Neural cell (in vitro differentiated cells): Measurements from ENCODE around the gene CEP89. TPM values are rescaled to one million over a fixed set of nuclear protein-coding genes. Genes with fewer than 3 reads are reported as not detected.
"Not testable (repeated sequence)": the region's sequence is repeated elsewhere in the genome, so short reads cannot be mapped to it uniquely, and the experiment has no call there.

ENCODE experiments used
- H2AFZ ChIP-seq: fragments of 200-600, 300-800 bp; sonication (generic), shearing (Covaris generic); 2 replicates; pipeline ENCODE4 v1.6.0; 2014; ENCODE audit warnings: low read depth, mild to moderate bottlenecking, antibody characterized with exemption, low read length, moderate library complexity
- H3F3A ChIP-seq: fragments of 200-600 bp; shearing (Covaris generic); 2 replicates; pipeline ENCODE4 v1.6.1; 2016; ENCODE audit warnings: mild to moderate bottlenecking, moderate library complexity, mixed read lengths, antibody characterized with exemption, low read length; ENCODE audit not compliant: insufficient read depth, poor library complexity, severe bottlenecking
- H3K27ac ChIP-seq: fragments of 200-600, 300-800 bp; sonication (generic), shearing (Covaris generic); 2 replicates; pipeline ENCODE4 v1.5.1; 2014; ENCODE audit warnings: mild to moderate bottlenecking, low read length, moderate library complexity
- H3K27me3 ChIP-seq: fragments of 300-800, 200-600 bp; sonication (generic), shearing (Covaris generic); 2 replicates; pipeline ENCODE4 v1.6.0; 2014; ENCODE audit warnings: mild to moderate bottlenecking, low read depth, low read length, moderate library complexity; ENCODE audit not compliant: insufficient read depth
- H3K36me3 ChIP-seq: fragments of 300-800, 200-600 bp; sonication (generic), shearing (Covaris generic); 2 replicates; pipeline ENCODE4 v1.5.1; 2014; ENCODE audit warnings: mild to moderate bottlenecking, antibody characterized with exemption, low read length, moderate library complexity; ENCODE audit not compliant: insufficient read depth
- H3K4me2 ChIP-seq: fragments of 300-800, 200-600 bp; sonication (generic), shearing (Covaris generic); 2 replicates; pipeline ENCODE4 v1.6.0; 2014; ENCODE audit warnings: mild to moderate bottlenecking, low read length
- H3K4me3 ChIP-seq: fragments of 300-800, 200-600 bp; sonication (generic), shearing (Covaris generic); 2 replicates; pipeline ENCODE4 v1.5.1; 2014; ENCODE audit warnings: mild to moderate bottlenecking, low read length, moderate library complexity
- H3K79me2 ChIP-seq: fragments of 200-600 bp; shearing (Covaris generic); replicated peaks from 2 replicates; pipeline ENCODE4 v1.6.0; 2014; ENCODE audit warnings: mild to moderate bottlenecking, low read length, moderate library complexity; ENCODE audit not compliant: insufficient read depth
- H3K9ac ChIP-seq: fragments of 300-800, 200-600 bp; sonication (generic), shearing (Covaris generic); 2 replicates; pipeline ENCODE4 v1.6.1; 2016; ENCODE audit warnings: mild to moderate bottlenecking, low read length, mixed read lengths
- H3K9me2 ChIP-seq: fragments of 200-600 bp; shearing (Covaris generic); 2 replicates; pipeline ENCODE4 v1.6.1; 2016; ENCODE audit warnings: mild to moderate bottlenecking, low read length, mixed read lengths; ENCODE audit not compliant: insufficient read depth
- H3K9me3 ChIP-seq: fragments of 200-600, 300-800 bp; sonication (generic), shearing (Covaris generic); 2 replicates; pipeline ENCODE4 v1.6.1; 2016; ENCODE audit warnings: mild to moderate bottlenecking, mixed run types, low read length, moderate library complexity, mixed read lengths
- H4K20me1 ChIP-seq: fragments of 200-600 bp; shearing (Covaris generic); 2 replicates; pipeline ENCODE4 v1.6.1; 2016; ENCODE audit warnings: mild to moderate bottlenecking, mixed run types; ENCODE audit not compliant: insufficient read depth
- CTCF ChIP-seq: fragments of 450-650 bp; IDR thresholded peaks from 2 replicates; pipeline ENCODE4 v1.5.1; 2014; ENCODE audit warnings: antibody characterized with exemption, mild to moderate bottlenecking, moderate library complexity; ENCODE audit not compliant: poor library complexity, severe bottlenecking
- EP300 ChIP-seq: fragments of 450-650 bp; conservative IDR thresholded peaks from 2 replicates; pipeline ENCODE4 v1.6.1; 2014; ENCODE audit warnings: antibody characterized with exemption, mild to moderate bottlenecking, moderate library complexity; ENCODE audit not compliant: poor library complexity, severe bottlenecking
- EZH2 ChIP-seq: fragments of 200-600, 300-800 bp; shearing (Covaris generic), sonication (generic); IDR thresholded peaks from 2 replicates; pipeline ENCODE4 v1.6.1; 2014; ENCODE audit warnings: antibody characterized with exemption, low read length, borderline replicate concordance, mild to moderate bottlenecking; ENCODE audit not compliant: insufficient read depth, poor library complexity, severe bottlenecking
- MXI1 ChIP-seq: fragments of 450-650 bp; conservative IDR thresholded peaks from 2 replicates; pipeline ENCODE4 v1.6.1; 2014; ENCODE audit warnings: antibody characterized with exemption, mild to moderate bottlenecking; ENCODE audit not compliant: poor library complexity, severe bottlenecking
- POLR2AphosphoS5 ChIP-seq: IDR thresholded peaks from 2 replicates; pipeline ENCODE4 v1.6.1; 2012
- RAD21 ChIP-seq: fragments of 450-650 bp; conservative IDR thresholded peaks from 2 replicates; pipeline ENCODE4 v1.6.1; 2014; ENCODE audit warnings: antibody characterized with exemption, mild to moderate bottlenecking, moderate library complexity
- REST ChIP-seq: IDR thresholded peaks from 2 replicates; pipeline ENCODE4 v1.6.1; 2012; ENCODE audit warnings: borderline replicate concordance
- SMC3 ChIP-seq: fragments of 450-650 bp; conservative IDR thresholded peaks from 2 replicates; pipeline ENCODE4 v1.6.1; 2014; ENCODE audit warnings: antibody characterized with exemption, mild to moderate bottlenecking, moderate library complexity; ENCODE audit not compliant: poor library complexity
- TAF1 ChIP-seq: IDR thresholded peaks from 2 replicates; pipeline ENCODE4 v1.6.1; 2012; ENCODE audit warnings: low read depth
- polyA plus RNA-seq: library from polyadenylated mRNA; depleted of rRNA; stranded (reverse); fragments of >200 nt; gene quantifications from 2 replicates; pipeline ENCODE4 v1.2.3, GENCODE V29; 2014

CEP89 gene
- polyA plus RNA-seq, 1 donor from 2014 or later = 24.1 TPM

GRCh38 chr19:32869369-32869965, 102.3 kb downstream of the CEP89 start, which contains the start of gene SLC7A9:
TSS of gene SLC7A9 (minus strand) at chr19:32869767. CDS start at chr19:32868534, 1,233 bp downstream.
- H3K4me3 ChIP-seq = no peak within 1 kb of the TSS
- no peaks in the 10 kb centered on the region for H3K27me3 ChIP-seq
- H2AFZ ChIP-seq = no peak within 1 kb of the TSS
- no peaks in the 10 kb centered on the region for H4K20me1 ChIP-seq
- no peak within 1 kb of the TSS for H3K27ac ChIP-seq
- TF ChIP-seq POLR2AphosphoS5 (no peak), SMC3 (no peak), TAF1 (no peak), RAD21 (no peak), EP300 (no peak)
- H3K9me2 ChIP-seq = no peaks in the 10 kb centered on the region
- no peaks in the 10 kb centered on the region for H3K79me2 ChIP-seq
- H3K4me2 ChIP-seq = no peak within 1 kb of the TSS
- no peak within 1 kb of the TSS for H3K9ac ChIP-seq
- no peaks in the 10 kb centered on the region for H3F3A ChIP-seq
- no peaks in the 10 kb centered on the region for H3K9me3 ChIP-seq
- H3K36me3 ChIP-seq = no peaks in the 10 kb centered on the region

- no peaks in the 10 kb centered on the region for H3K36me3 ChIP-seq
- no peaks in the 10 kb centered on the region for H3K79me2 ChIP-seq
- no peaks in the 10 kb centered on the region for H3K27me3 ChIP-seq
- no peak overlapping the region for H3K4me3 ChIP-seq
- no peaks in the 10 kb centered on the region for H3K9me2 ChIP-seq
- no peak overlapping the region for H2AFZ ChIP-seq
- H3K9me3 ChIP-seq = no peaks in the 10 kb centered on the region
- no peak overlapping the region for H3K27ac ChIP-seq
- no peak overlapping the region for H3K9ac ChIP-seq
- H4K20me1 ChIP-seq = no peaks in the 10 kb centered on the region
- TF ChIP-seq TAF1 = no peak
- TF ChIP-seq EZH2 = no peak
- TF ChIP-seq REST = no peak
- no peak for TF ChIP-seq POLR2AphosphoS5
- TF ChIP-seq CTCF = no peak
- no peak for TF ChIP-seq SMC3
- TF ChIP-seq MXI1 = no peak
- TF ChIP-seq EP300 = no peak
- TF ChIP-seq RAD21 = no peak
- H3K4me2 ChIP-seq = no peak overlapping the region
- H3F3A ChIP-seq = no peaks in the 10 kb centered on the region
Measured at GRCh38 chr19:32868206-32868950, 103.4 kb downstream of the CEP89 start.

- not testable (repeated sequence) for H3K27ac ChIP-seq, H3K36me3 ChIP-seq, H4K20me1 ChIP-seq, H3K9me2 ChIP-seq, H2AFZ ChIP-seq, H3K4me3 ChIP-seq, H3K9ac ChIP-seq, H3F3A ChIP-seq, H3K9me3 ChIP-seq, H3K27me3 ChIP-seq, H3K79me2 ChIP-seq, H3K4me2 ChIP-seq
Measured at GRCh38 chr19:32867436-32867835, 104.3 kb downstream of the CEP89 start.
